ENCODE data around the gene DISP2. TPM values are rescaled to one million over a fixed set of nuclear protein-coding genes. Genes with fewer than 3 reads are reported as not detected.

DISP2 gene
- total and polyA plus RNA-seq, 9 of the 15 experiments (the other 6 are each of a cell fraction or from before 2014, with no cell fraction given) = 0.06 to 0.89 (median 0.15) TPM; not detected in 1

DNA sequence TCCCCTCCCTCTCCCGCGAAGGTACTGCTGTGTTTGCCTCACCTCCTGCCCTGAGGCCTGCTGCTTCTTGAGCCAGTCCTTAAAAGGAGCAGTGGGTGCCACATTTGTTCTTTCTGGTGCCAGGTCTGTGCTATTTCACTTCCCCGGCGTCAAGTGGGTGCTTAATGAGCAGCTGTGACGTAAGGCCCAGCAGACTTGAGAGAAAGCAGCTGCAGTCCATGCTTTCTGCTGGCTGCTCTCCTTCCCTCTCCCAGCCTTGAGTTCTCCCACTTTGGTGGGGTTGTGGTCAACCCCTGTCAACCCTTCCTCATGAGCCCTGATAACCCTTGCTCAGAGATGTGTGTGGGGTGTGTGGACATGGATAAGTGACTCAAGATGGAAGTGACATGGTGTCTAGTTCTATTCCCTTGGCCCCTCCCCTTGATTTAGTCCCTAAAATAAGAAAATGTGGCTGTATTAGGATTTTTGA lies 27.6 kb upstream of the DISP2 start (continued):
- no peak for TF ChIP-seq ZNF518B (CRISPR knock-in tag; IDR thresholded peaks at IDR 0.05)
- no peak for TF ChIP-seq NCOA2 (IDR thresholded peaks at IDR 0.05; ENCODE audit: partially characterized antibody in 2 of 2)
- TF ChIP-seq HNRNPK (IDR thresholded peaks at IDR 0.05; ENCODE audit: low read depth, low read length, poor library complexity, severe bottlenecking) = no peak
- no peak for TF ChIP-seq ZNF444 (CRISPR knock-in tag; IDR thresholded peaks at IDR 0.05)
- TF ChIP-seq TBL1XR1 (IDR thresholded peaks at IDR 0.05; ENCODE audit: low read length in 2 of 2) = 0 out of 4 replicates have a peak, but pooled peaks of 1 of the 2 experiments have one; percentile 39
- TF ChIP-seq SAP30 (IDR thresholded peaks at IDR 0.05; ENCODE audit: borderline replicate concordance, insufficient read depth, low read depth, low read length, poor library complexity, severe bottlenecking) = peak; percentile 46
- TF ChIP-seq BACH1 (tag; IDR thresholded peaks at IDR 0.05) = no peak
- TF ChIP-seq RBM22 (IDR thresholded peaks at IDR 0.05; ENCODE audit: low read depth, low read length, poor library complexity, severe bottlenecking) = no peak
- no peak for TF ChIP-seq NFYB (IDR thresholded peaks at IDR 0.05; ENCODE audit: extremely low read depth, insufficient read length)
- no peak for TF ChIP-seq SETDB1 (IDR thresholded peaks at IDR 0.05; ENCODE audit: low read length)
- TF ChIP-seq MCM2 (IDR thresholded peaks at IDR 0.05; ENCODE audit: low read depth) = no peak
- no peak for TF ChIP-seq E2F1 (CRISPR knock-in tag; IDR thresholded peaks at IDR 0.05)
- peak; percentile 77 for TF ChIP-seq CBFA2T2 (conservative IDR thresholded peaks at IDR 0.05)
- no peak for TF ChIP-seq ZEB2 (IDR thresholded peaks at IDR 0.05)
- no peak for TF ChIP-seq ZSCAN32 (CRISPR knock-in tag; IDR thresholded peaks at IDR 0.05)
- no peak for TF ChIP-seq FOXA1 (IDR thresholded peaks at IDR 0.05; ENCODE audit: borderline replicate concordance)
- TF ChIP-seq ZNF79 (CRISPR knock-in tag; IDR thresholded peaks at IDR 0.05; ENCODE audit: low read depth) = no peak
- no peak for TF ChIP-seq IRF9 (tag; IDR thresholded peaks at IDR 0.05)
- TF ChIP-seq IRF2 (CRISPR knock-in tag; IDR thresholded peaks at IDR 0.05) = no peak
- no peak for TF ChIP-seq MEF2A (IDR thresholded peaks at IDR 0.05; ENCODE audit: control insufficient read depth, low read depth, low read length)
- TF ChIP-seq KHSRP (IDR thresholded peaks at IDR 0.05) = no peak
- peak; percentile 94 for TF ChIP-seq TCF3 (CRISPR knock-in tag; IDR thresholded peaks at IDR 0.05)
- TF ChIP-seq NONO (IDR thresholded peaks at IDR 0.05; ENCODE audit: low read depth in 2 of 2, low read length in 1 of 2) = no peak
- no peak for TF ChIP-seq KAT2B (IDR thresholded peaks at IDR 0.05; ENCODE audit: low read depth, low read length)
- no peak for TF ChIP-seq SREBF1 (IDR thresholded peaks at IDR 0.05; ENCODE audit: borderline replicate concordance, low read depth, low read length)

Data from K562 (cell line).